ENCODE results near the gene LSM11.

LSM11 gene

DNA sequence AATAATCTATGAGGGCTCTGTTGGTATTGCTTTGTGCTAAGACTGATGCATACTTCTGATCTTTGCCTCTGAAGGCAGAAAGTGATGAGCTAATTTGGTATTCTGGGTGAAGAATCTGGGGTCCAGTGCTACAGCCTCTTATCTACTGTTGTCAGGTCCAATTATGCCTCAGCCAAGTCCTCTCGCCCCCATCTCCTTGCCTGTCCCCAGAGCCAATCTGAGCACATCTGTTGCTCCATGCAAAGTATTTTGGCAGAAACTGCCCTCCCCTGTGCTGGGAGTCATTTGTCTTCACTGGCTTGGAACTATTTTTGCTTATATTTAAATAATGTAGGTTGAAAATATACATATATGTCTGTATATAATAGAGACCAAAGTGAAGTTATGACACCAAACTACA is 23.4 kb downstream of the LSM11 start:
- Histone ChIP-seq H4K20me1 (ENCODE audit: insufficient read depth, low read length, poor library complexity, severe bottlenecking) (no peaks in the 10 kb centered on the region), H3K4me2 (ENCODE audit: low read depth, low read length, poor library complexity, severe bottlenecking) (no peak overlapping the region), H3K9me3 (ENCODE audit: insufficient read depth, low read depth, low read length) (no peaks in the 10 kb centered on the region), H3K9me2 (replicated peaks; ENCODE audit: low read depth, low read length) (no peaks in the 10 kb centered on the region), H3K4me3 (ENCODE audit: low read length, poor library complexity, severe bottlenecking) (no peak overlapping the region), H3K36me3 (ENCODE audit: insufficient read depth, low read length) (no peaks in the 10 kb centered on the region), H3K79me2 (ENCODE audit: insufficient read depth, low read length) (no peaks in the 10 kb centered on the region), H3K27me3 (ENCODE audit: insufficient read depth, low read length, poor library complexity, severe bottlenecking) (no peaks in the 10 kb centered on the region), H2AFZ (ENCODE audit: low read length) (no peak overlapping the region), H3K9ac (ENCODE audit: low read depth, low read length, poor library complexity, severe bottlenecking) (no peak overlapping the region), H3K4me1 (ENCODE audit: insufficient read depth, low read length, poor library complexity, severe bottlenecking) (no peaks in the 10 kb centered on the region), H3F3A (ENCODE audit: low read depth) (no peaks in the 10 kb centered on the region)
- TF ChIP-seq EZH2phosphoT487 (IDR thresholded peaks at IDR 0.05; ENCODE audit: borderline replicate concordance): no peak
- TF ChIP-seq, protein P1, sequence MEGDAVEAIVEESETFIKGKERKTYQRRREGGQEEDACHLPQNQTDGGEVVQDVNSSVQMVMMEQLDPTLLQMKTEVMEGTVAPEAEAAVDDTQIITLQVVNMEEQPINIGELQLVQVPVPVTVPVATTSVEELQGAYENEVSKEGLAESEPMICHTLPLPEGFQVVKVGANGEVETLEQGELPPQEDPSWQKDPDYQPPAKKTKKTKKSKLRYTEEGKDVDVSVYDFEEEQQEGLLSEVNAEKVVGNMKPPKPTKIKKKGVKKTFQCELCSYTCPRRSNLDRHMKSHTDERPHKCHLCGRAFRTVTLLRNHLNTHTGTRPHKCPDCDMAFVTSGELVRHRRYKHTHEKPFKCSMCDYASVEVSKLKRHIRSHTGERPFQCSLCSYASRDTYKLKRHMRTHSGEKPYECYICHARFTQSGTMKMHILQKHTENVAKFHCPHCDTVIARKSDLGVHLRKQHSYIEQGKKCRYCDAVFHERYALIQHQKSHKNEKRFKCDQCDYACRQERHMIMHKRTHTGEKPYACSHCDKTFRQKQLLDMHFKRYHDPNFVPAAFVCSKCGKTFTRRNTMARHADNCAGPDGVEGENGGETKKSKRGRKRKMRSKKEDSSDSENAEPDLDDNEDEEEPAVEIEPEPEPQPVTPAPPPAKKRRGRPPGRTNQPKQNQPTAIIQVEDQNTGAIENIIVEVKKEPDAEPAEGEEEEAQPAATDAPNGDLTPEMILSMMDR (conservative IDR thresholded peaks at IDR 0.05; ENCODE audit: low read length): no peak

DNA sequence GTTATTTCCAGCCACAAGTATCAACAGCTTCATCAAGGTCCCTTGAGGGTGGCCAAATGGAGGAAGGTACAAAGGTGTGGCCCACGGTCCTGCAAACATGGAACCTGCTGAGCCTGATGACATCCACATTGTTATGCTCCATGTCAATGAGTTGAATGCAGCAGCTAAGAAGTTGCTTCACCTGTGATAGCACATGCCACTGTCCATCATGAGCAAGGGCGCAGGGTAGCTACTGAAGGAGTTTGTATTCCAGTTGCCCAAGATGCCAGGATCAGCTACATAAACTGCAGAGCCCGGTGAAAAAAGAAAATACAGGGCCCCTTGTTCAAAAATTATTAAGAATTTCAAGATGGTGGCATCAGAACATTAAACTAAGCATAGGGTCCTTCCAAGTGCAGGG is 24.2 kb downstream of the LSM11 start:
- Histone ChIP-seq H3K9me2 (replicated peaks; ENCODE audit: low read depth, low read length) (no peaks in the 10 kb centered on the region), H3K9ac (ENCODE audit: low read depth, low read length, poor library complexity, severe bottlenecking) (no peak overlapping the region), H3F3A (ENCODE audit: low read depth) (no peaks in the 10 kb centered on the region), H3K36me3 (ENCODE audit: insufficient read depth, low read length) (no peaks in the 10 kb centered on the region), H2AFZ (ENCODE audit: low read length) (no peak overlapping the region), H3K4me3 (ENCODE audit: low read length, poor library complexity, severe bottlenecking) (no peak overlapping the region), H3K4me2 (ENCODE audit: low read depth, low read length, poor library complexity, severe bottlenecking) (no peak overlapping the region), H3K79me2 (ENCODE audit: insufficient read depth, low read length) (no peaks in the 10 kb centered on the region), H4K20me1 (ENCODE audit: insufficient read depth, low read length, poor library complexity, severe bottlenecking) (no peaks in the 10 kb centered on the region), H3K27me3 (ENCODE audit: insufficient read depth, low read length, poor library complexity, severe bottlenecking) (no peaks in the 10 kb centered on the region), H3K9me3 (ENCODE audit: insufficient read depth, low read depth, low read length) (no peaks in the 10 kb centered on the region), H3K4me1 (ENCODE audit: insufficient read depth, low read length, poor library complexity, severe bottlenecking) (no peaks in the 10 kb centered on the region)
- TF ChIP-seq EZH2phosphoT487 (IDR thresholded peaks at IDR 0.05; ENCODE audit: borderline replicate concordance): no peak
- TF ChIP-seq, protein P1 (conservative IDR thresholded peaks at IDR 0.05; ENCODE audit: low read length): no peak

DNA sequence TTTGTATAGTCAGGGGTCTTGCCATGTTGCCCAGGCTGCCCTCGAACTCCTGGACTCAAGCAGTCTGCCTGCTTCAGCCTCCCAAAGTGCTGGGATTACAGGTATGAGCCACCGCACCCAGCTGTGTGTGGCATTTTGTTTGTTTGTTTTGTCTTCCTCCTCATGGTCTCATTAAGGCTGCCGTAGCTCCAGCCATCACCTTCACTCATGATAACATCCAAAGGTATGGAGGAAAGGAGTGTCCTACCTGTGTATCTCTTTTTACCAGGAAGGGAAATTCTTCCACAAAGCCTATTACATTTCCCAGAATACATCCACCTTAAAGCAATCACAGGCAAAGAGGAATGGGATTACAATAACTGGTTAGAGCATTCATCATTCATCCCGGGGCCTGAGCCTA is 27.2 kb downstream of the LSM11 start:
- no peaks in the 10 kb centered on the region for H4K20me1 ChIP-seq (ENCODE audit: insufficient read depth, low read length, poor library complexity, severe bottlenecking)
- H3K79me2 ChIP-seq (ENCODE audit: insufficient read depth, low read length): no peaks in the 10 kb centered on the region
- no peaks in the 10 kb centered on the region for H3K9me3 ChIP-seq (ENCODE audit: insufficient read depth, low read depth, low read length)
- H3K9ac ChIP-seq (ENCODE audit: low read depth, low read length, poor library complexity, severe bottlenecking): no peak overlapping the region
- no peak overlapping the region for H3K4me2 ChIP-seq (ENCODE audit: low read depth, low read length, poor library complexity, severe bottlenecking)
- H3K9me2 ChIP-seq (replicated peaks; ENCODE audit: low read depth, low read length): no peaks in the 10 kb centered on the region
- H2AFZ ChIP-seq (ENCODE audit: low read length): no peak overlapping the region
- no peak for TF ChIP-seq EZH2phosphoT487 (IDR thresholded peaks at IDR 0.05; ENCODE audit: borderline replicate concordance)
- TF ChIP-seq, protein P1 (conservative IDR thresholded peaks at IDR 0.05; ENCODE audit: low read length): no peak
- H3K27me3 ChIP-seq (ENCODE audit: insufficient read depth, low read length, poor library complexity, severe bottlenecking): no peaks in the 10 kb centered on the region
- H3F3A ChIP-seq (ENCODE audit: low read depth): no peaks in the 10 kb centered on the region
- H3K36me3 ChIP-seq (ENCODE audit: insufficient read depth, low read length): no peaks in the 10 kb centered on the region
- no peak overlapping the region for H3K4me3 ChIP-seq (ENCODE audit: low read length, poor library complexity, severe bottlenecking)
- no peaks in the 10 kb centered on the region for H3K4me1 ChIP-seq (ENCODE audit: insufficient read depth, low read length, poor library complexity, severe bottlenecking)

All from Loucy (cell line).